ENCODE results near the gene IPO13.

IPO13 gene

GRCh38 chr1:44012941-44013609 is 66.3 kb downstream of the IPO13 start:
- H3K27ac ChIP-seq (ENCODE audit: low read length), result no peak overlapping the region
- H3K4me1 ChIP-seq (ENCODE audit: insufficient read depth, low read length), result no peaks in the 10 kb centered on the region
- H3K9me3 ChIP-seq (ENCODE audit: insufficient read depth, low read length, severe bottlenecking), result no peaks in the 10 kb centered on the region
- H3K79me2 ChIP-seq (ENCODE audit: insufficient read depth, low read length), result no peaks in the 10 kb centered on the region
- H3K36me3 ChIP-seq (ENCODE audit: insufficient read depth, low read length), result no peaks in the 10 kb centered on the region
- H2AFZ ChIP-seq (ENCODE audit: low read depth, low read length), result no peak overlapping the region
- H3K9ac ChIP-seq (ENCODE audit: low read depth, low read length), result no peak overlapping the region
- H3K27me3 ChIP-seq (ENCODE audit: insufficient read depth, low read length, poor library complexity), result no peaks in the 10 kb centered on the region
- H4K20me1 ChIP-seq (ENCODE audit: insufficient read depth, low read length), result no peaks in the 10 kb centered on the region
- TF ChIP-seq CTCF (IDR thresholded peaks at IDR 0.05; ENCODE audit: borderline replicate concordance, extremely low read depth, low read length, poor library complexity, severe bottlenecking), result no peak
- TF ChIP-seq EZH2 (IDR thresholded peaks at IDR 0.05; ENCODE audit: borderline replicate concordance, low read depth, low read length, severe bottlenecking), result no peak
- ATAC-seq (ENCODE audit: insufficient read depth, low read depth) (no peak), DNase-seq (no peak)
- no peak overlapping the region for H3K4me3 ChIP-seq (ENCODE audit: low read depth in 1 of 2, low read length in 2 of 2)
- no peak overlapping the region for H3K4me2 ChIP-seq (ENCODE audit: insufficient read depth, low read length)

GRCh38 chr1:44013949-44014348 is 67.2 kb downstream of the IPO13 start:
- Histone ChIP-seq H3K27ac (ENCODE audit: low read length) (no peak overlapping the region), H3K79me2 (ENCODE audit: insufficient read depth, low read length) (no peaks in the 10 kb centered on the region), H3K4me2 (ENCODE audit: insufficient read depth, low read length) (no peak overlapping the region), H3K4me1 (ENCODE audit: insufficient read depth, low read length) (no peaks in the 10 kb centered on the region), H3K9ac (ENCODE audit: low read depth, low read length) (no peak overlapping the region), H3K9me3 (ENCODE audit: insufficient read depth, low read length, severe bottlenecking) (no peaks in the 10 kb centered on the region), H4K20me1 (ENCODE audit: insufficient read depth, low read length) (no peaks in the 10 kb centered on the region), H3K36me3 (ENCODE audit: insufficient read depth, low read length) (no peaks in the 10 kb centered on the region), H3K4me3 (ENCODE audit: low read depth in 1 of 2, low read length in 2 of 2) (no peak overlapping the region), H2AFZ (ENCODE audit: low read depth, low read length) (no peak overlapping the region), H3K27me3 (ENCODE audit: insufficient read depth, low read length, poor library complexity) (no peaks in the 10 kb centered on the region)
- no peak for DNase-seq
- ATAC-seq (ENCODE audit: insufficient read depth, low read depth), result no peak
- TF ChIP-seq EZH2 (IDR thresholded peaks at IDR 0.05; ENCODE audit: borderline replicate concordance, low read depth, low read length, severe bottlenecking) (no peak), CTCF (IDR thresholded peaks at IDR 0.05; ENCODE audit: borderline replicate concordance, extremely low read depth, low read length, poor library complexity, severe bottlenecking) (no peak)

GRCh38 chr1:44014365-44015104 is 67.8 kb downstream of the IPO13 start:
- no peak for DNase-seq
- no peak for ATAC-seq (ENCODE audit: insufficient read depth, low read depth)
- Histone ChIP-seq H3K4me3 (ENCODE audit: low read depth in 1 of 2, low read length in 2 of 2) (no peak overlapping the region), H3K9me3 (ENCODE audit: insufficient read depth, low read length, severe bottlenecking) (no peaks in the 10 kb centered on the region), H3K4me2 (ENCODE audit: insufficient read depth, low read length) (no peak overlapping the region), H3K9ac (ENCODE audit: low read depth, low read length) (no peak overlapping the region), H3K27me3 (ENCODE audit: insufficient read depth, low read length, poor library complexity) (no peaks in the 10 kb centered on the region), H3K79me2 (ENCODE audit: insufficient read depth, low read length) (no peaks in the 10 kb centered on the region), H2AFZ (ENCODE audit: low read depth, low read length) (no peak overlapping the region), H4K20me1 (ENCODE audit: insufficient read depth, low read length) (no peaks in the 10 kb centered on the region), H3K4me1 (ENCODE audit: insufficient read depth, low read length) (no peaks in the 10 kb centered on the region), H3K36me3 (ENCODE audit: insufficient read depth, low read length) (no peaks in the 10 kb centered on the region), H3K27ac (ENCODE audit: low read length) (no peak overlapping the region)
- no peak for TF ChIP-seq EZH2 (IDR thresholded peaks at IDR 0.05; ENCODE audit: borderline replicate concordance, low read depth, low read length, severe bottlenecking)
- no peak for TF ChIP-seq CTCF (IDR thresholded peaks at IDR 0.05; ENCODE audit: borderline replicate concordance, extremely low read depth, low read length, poor library complexity, severe bottlenecking)
